ENCODE measurements around the gene GRIN2A.

The GRIN2A gene

DNA sequence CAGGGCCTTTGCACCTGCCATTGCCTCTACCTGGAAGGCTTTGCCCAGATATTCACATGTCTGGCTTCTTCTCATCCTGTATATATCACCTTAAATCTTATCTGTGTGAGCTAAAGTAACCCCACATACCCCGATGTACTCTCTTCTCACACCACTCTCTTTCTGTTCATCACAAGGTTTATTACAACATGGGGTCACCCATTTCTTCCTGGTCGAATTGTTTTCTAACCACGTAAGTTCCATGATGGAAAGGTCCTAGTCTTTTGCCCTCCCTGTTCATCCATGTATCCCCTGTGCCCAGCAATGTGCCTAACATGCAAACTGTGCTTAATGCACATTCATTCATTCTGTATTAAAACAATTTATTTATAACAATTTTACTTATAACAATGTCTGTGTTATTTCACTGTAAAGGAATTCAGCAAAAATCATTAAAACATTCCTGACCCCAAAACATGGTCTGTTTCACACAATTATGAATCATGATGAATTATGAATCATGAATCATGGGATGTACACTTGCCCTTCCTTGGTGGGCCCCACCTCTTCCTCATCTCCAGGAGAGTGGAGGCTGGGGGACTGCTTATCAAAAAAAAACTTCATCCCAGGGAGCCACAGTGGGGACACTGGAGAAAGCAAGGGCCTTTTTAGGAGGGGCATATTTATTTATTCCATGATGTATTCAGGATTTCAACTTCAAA lies 336.4 kb downstream of the GRIN2A start:
- no peak for ATAC-seq
- Mint-ChIP-seq H3K4me1 (no peaks in the 10 kb centered on the region), H3K9me3 (no peaks in the 10 kb centered on the region), H3K36me3 (ENCODE audit: low read depth) (no peaks in the 10 kb centered on the region), H3K4me3 (no peak overlapping the region), H3K27me3 (peaks cover 1% of the 10 kb centered on the region), H3K27ac (no peak overlapping the region)
- no peak for DNase-seq

DNA sequence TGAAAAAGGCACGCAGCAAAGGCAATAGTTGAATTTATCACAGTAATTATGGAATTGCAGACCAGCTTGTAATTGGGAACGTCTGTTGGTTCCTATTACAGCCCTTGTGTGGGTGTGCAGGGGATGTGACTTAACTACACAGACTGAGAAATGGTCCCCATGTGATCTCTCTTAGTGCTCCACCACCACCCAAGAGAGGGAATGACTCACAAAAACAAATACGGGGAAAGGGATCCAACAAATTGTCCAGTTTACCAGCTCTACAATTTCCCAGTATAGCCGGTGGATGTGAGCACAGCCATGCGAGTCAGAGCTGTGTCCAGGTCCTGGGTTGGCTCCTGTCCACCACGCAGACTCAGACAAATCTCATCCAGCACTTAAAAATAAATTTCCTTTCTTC lies 337.9 kb downstream of the GRIN2A start:
- Mint-ChIP-seq H3K9me3 (no peaks in the 10 kb centered on the region), H3K4me1 (no peaks in the 10 kb centered on the region), H3K36me3 (ENCODE audit: low read depth) (no peaks in the 10 kb centered on the region), H3K27me3 (no peaks in the 10 kb centered on the region), H3K27ac (no peak overlapping the region), H3K4me3 (no peak overlapping the region)
- DNase-seq, result no peak
- no peak for ATAC-seq

GRCh38 chr16:9843424-9844018 lies 338.7 kb downstream of the GRIN2A start:
- no peak for ATAC-seq
- no peaks in the 10 kb centered on the region for H3K27me3 Mint-ChIP-seq
- H3K4me3 Mint-ChIP-seq, result no peak overlapping the region
- no peaks in the 10 kb centered on the region for H3K9me3 Mint-ChIP-seq
- H3K4me1 Mint-ChIP-seq, result no peaks in the 10 kb centered on the region
- H3K36me3 Mint-ChIP-seq (ENCODE audit: low read depth), result no peaks in the 10 kb centered on the region
- no peak overlapping the region for H3K27ac Mint-ChIP-seq
- no peak for DNase-seq

DNA sequence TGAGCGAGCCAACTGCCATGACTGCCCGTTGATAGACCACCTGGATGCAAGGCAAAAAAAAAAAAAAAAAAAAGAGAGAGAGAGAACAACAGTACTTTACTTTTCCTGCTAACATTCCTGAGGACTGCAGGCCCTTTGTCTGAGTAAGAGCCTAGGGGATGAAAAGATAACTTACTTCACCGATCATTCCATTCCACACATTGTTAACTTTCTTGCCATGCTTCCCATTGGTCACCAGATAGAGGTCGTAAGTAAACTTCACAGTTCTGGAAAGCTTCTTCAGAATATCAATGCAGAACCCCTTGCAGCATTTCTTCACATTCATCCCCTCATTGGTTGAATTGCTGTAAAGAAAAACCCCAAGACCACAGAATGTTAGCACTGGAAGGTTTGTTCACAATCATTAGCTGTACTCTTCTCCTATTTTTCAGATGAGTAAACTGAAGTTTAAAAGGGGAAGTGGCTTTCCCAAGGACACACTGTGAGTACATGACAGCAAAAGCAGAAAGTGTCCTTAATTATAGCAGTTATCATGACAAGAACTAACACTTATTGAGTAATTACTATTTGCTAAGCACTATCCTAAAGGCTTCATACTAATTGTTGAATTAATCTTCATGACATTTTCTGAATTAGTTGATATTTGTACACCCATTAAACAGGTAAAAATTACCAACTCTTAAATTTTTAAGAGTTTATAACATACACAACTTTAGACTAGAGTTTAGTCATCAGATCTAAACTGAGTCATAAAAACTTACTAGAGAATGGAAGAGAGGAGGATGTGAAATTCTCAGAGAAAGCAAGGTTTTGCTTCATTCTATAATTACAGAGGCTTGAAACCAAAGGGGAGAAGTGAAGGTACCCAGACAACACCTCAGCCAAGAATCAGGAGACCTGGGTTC lies 341.2 kb downstream of the GRIN2A start:
- Mint-ChIP-seq H3K27me3 (no peaks in the 10 kb centered on the region), H3K36me3 (ENCODE audit: low read depth) (no peaks in the 10 kb centered on the region), H3K4me1 (no peaks in the 10 kb centered on the region), H3K9me3 (no peaks in the 10 kb centered on the region), H3K27ac (no peak overlapping the region), H3K4me3 (no peak overlapping the region)
- ATAC-seq (no peak), DNase-seq (no peak)

DNA sequence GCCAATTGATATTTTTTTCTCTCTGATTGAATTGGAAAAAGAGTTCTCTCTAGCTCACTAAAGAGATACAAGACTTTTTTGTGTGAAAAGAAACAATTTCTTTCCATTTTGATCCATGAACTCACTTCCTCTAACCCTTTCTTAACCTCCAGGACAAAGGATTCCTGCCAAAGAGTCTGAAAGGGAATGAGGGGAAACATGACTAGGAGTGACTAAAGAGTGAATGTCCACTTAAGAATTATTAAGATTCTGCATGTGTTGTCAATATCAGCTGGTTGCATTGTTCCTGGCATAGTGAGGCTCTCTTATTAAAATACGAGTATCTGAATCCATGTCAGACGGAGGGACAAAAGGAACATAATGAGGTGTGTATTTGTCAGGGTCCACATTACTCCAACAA lies 344.7 kb downstream of the GRIN2A start:
- no peaks in the 10 kb centered on the region for H3K9me3 Mint-ChIP-seq
- H3K27me3 Mint-ChIP-seq, result no peaks in the 10 kb centered on the region
- no peak for DNase-seq
- H3K36me3 Mint-ChIP-seq (ENCODE audit: low read depth), result no peaks in the 10 kb centered on the region
- H3K4me3 Mint-ChIP-seq, result no peak overlapping the region
- no peaks in the 10 kb centered on the region for H3K4me1 Mint-ChIP-seq
- no peak for ATAC-seq
- no peak overlapping the region for H3K27ac Mint-ChIP-seq

GRCh38 chr16:9836118-9836736 lies 346.0 kb downstream of the GRIN2A start:
- Mint-ChIP-seq H3K36me3 (ENCODE audit: low read depth) (no peaks in the 10 kb centered on the region), H3K9me3 (no peaks in the 10 kb centered on the region), H3K27me3 (no peaks in the 10 kb centered on the region), H3K4me1 (no peaks in the 10 kb centered on the region), H3K4me3 (no peak overlapping the region), H3K27ac (no peak overlapping the region)
- DNase-seq, result no peak
- ATAC-seq, result no peak

- no peak for DNase-seq
- Mint-ChIP-seq H3K27me3 (no peaks in the 10 kb centered on the region), H3K9me3 (no peaks in the 10 kb centered on the region), H3K4me1 (no peaks in the 10 kb centered on the region), H3K27ac (no peak overlapping the region), H3K36me3 (ENCODE audit: low read depth) (no peaks in the 10 kb centered on the region), H3K4me3 (no peak overlapping the region)
- no peak for ATAC-seq
Observed at GRCh38 chr16:9827062-9827752, 355.0 kb downstream of the GRIN2A start.

- no peak overlapping the region for H3K4me3 Mint-ChIP-seq
- no peaks in the 10 kb centered on the region for H3K4me1 Mint-ChIP-seq
- DNase-seq (no peak), ATAC-seq (no peak)
- H3K9me3 Mint-ChIP-seq, result no peaks in the 10 kb centered on the region
- no peaks in the 10 kb centered on the region for H3K27me3 Mint-ChIP-seq
- no peaks in the 10 kb centered on the region for H3K36me3 Mint-ChIP-seq (ENCODE audit: low read depth)
- H3K27ac Mint-ChIP-seq, result no peak overlapping the region
Observed at GRCh38 chr16:9826656-9827055, 355.6 kb downstream of the GRIN2A start.

DNA sequence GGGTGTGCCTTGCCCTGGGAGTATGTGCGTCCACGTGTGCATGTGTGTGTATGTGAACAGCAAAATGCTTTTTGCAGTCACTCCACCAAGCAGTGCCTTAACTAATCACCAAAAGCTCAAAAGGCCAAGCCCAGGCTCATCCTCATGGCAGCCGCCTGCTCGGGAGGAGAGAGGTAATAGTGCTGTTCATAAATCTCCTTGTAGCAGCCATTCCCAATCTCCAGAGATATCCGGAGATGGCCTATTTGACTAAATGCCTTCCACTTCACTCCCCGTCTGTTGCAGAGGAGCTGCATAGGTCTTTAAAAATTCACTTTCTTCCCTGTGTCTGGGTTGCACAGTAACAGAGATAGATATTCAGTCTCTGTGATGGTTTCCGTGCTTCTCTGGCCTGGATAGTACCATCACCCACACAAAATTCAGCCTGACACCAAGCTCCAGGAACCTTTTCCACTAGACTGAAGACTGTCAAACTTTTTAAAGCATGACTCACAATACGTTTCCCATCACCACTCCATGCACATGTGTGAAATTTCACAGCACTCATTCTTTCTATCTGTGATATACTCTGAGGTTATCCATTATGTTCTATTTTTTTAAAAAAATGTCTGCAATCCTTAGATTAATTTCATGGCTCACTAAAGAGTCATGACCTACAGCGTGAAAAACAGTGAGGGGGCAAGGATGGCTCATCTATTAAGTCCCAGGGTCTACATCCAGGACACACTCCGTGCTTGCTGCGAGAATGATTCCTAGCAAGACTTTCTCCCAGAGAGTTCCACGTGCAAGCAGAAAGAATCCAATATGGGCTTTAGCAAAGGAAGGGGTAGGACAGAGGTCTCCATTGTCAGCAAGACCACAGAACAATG lies 357.8 kb downstream of the GRIN2A start:
- ATAC-seq, result no peak
- Mint-ChIP-seq H3K27ac (no peak overlapping the region), H3K9me3 (no peaks in the 10 kb centered on the region), H3K36me3 (ENCODE audit: low read depth) (no peaks in the 10 kb centered on the region), H3K27me3 (no peaks in the 10 kb centered on the region), H3K4me3 (no peak overlapping the region), H3K4me1 (no peaks in the 10 kb centered on the region)
- DNase-seq, result no peak

DNA sequence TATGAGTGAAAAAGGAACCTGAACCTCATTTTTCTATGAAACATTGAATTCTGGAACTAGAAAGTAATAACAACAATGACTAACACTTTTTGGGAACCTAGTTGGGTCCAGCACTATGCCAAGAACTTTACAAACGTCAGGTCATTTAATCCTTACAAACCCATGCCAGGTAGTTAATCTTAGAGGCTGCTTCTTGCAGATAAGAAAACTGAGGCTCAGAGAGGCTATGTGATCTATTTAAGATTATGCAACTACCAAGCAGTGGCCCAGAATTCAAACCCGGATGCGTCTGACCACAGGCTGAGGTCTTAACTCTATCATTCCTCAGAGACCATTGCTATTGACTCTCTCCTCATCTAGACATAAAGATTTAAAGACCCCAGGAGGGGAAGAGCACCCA lies 358.7 kb downstream of the GRIN2A start:
- Mint-ChIP-seq H3K4me3 (no peak overlapping the region), H3K36me3 (ENCODE audit: low read depth) (no peaks in the 10 kb centered on the region), H3K9me3 (no peaks in the 10 kb centered on the region), H3K27ac (no peak overlapping the region), H3K27me3 (no peaks in the 10 kb centered on the region), H3K4me1 (no peaks in the 10 kb centered on the region)
- ATAC-seq, result no peak
- no peak for DNase-seq

DNA sequence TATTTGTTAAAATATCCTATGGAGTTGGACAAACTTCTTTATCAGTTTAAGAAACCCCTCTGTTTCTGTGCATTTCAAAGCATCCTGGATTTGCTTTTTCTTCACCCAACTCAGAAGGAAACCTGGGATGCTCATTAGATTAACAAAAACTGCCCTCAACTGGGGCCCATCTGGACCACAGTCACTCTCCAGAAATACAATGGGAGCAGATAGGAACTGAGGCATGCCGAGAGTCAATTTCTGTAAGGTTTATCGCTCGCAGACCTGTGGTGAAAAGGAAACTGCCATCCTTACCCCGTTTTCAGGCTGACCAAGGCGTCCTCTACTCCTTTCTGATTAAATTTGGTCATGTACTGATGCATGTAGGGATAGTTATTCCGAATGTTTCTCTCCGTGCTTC lies 360.3 kb downstream of the GRIN2A start:
- H3K36me3 Mint-ChIP-seq (ENCODE audit: low read depth), result no peaks in the 10 kb centered on the region
- H3K9me3 Mint-ChIP-seq, result no peaks in the 10 kb centered on the region
- H3K27me3 Mint-ChIP-seq, result no peaks in the 10 kb centered on the region
- no peak overlapping the region for H3K4me3 Mint-ChIP-seq
- no peak overlapping the region for H3K27ac Mint-ChIP-seq
- DNase-seq (no peak), ATAC-seq (no peak)
- H3K4me1 Mint-ChIP-seq, result no peaks in the 10 kb centered on the region

GRCh38 chr16:9821331-9821730 lies 360.9 kb downstream of the GRIN2A start:
- Mint-ChIP-seq H3K36me3 (ENCODE audit: low read depth) (no peaks in the 10 kb centered on the region), H3K4me3 (no peak overlapping the region), H3K27me3 (no peaks in the 10 kb centered on the region), H3K9me3 (no peaks in the 10 kb centered on the region), H3K27ac (no peak overlapping the region), H3K4me1 (no peaks in the 10 kb centered on the region)
- ATAC-seq (no peak), DNase-seq (no peak)

DNA sequence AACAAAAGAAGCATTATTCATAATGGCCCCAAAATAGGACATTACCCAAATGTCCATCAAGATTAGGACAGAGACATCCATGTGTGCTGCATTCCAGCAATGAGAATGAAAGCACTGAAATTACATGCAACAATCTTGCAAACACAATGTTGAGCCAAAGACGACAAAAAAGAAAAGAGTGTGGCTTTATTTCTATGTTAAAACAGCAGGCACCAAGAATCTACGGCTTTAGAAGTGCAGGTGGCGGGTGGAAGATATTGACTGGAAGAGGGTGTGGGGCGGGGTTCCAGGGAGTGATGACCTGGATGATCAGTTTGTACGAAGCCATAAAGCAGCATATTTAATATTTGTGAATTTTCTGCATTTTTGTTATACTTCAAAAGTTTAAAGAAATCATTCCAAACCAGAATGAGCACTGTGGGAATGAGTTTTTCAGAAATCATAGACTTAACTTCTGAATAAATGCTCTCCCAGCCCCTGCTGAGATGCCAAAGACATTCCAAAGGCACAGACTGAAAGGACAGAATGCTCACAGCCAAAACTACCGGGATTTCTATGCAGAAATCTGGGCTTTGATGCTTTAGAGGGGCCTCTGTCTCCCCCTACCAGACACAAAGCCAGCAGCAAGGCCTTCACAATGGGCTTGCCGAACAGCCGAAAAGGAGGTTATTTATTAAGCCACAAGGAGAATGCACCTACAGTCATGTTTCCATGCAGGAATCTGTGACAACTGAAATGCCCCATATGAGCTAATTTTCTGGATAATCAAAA lies 361.6 kb downstream of the GRIN2A start:
- H3K27ac Mint-ChIP-seq, result no peak overlapping the region
- no peak for DNase-seq
- no peak for ATAC-seq

More for the DNA sequence above, 361.6 kb downstream of the GRIN2A start:
- Mint-ChIP-seq H3K4me1 (no peaks in the 10 kb centered on the region), H3K27me3 (no peaks in the 10 kb centered on the region), H3K9me3 (no peaks in the 10 kb centered on the region), H3K4me3 (no peak overlapping the region), H3K36me3 (ENCODE audit: low read depth) (no peaks in the 10 kb centered on the region)
